ENCODE data around the gene MAP3K19.
A peak's percentile ranks its signal among the peaks of the same experiment; 100 is the strongest.

Gene MAP3K19

DNA sequence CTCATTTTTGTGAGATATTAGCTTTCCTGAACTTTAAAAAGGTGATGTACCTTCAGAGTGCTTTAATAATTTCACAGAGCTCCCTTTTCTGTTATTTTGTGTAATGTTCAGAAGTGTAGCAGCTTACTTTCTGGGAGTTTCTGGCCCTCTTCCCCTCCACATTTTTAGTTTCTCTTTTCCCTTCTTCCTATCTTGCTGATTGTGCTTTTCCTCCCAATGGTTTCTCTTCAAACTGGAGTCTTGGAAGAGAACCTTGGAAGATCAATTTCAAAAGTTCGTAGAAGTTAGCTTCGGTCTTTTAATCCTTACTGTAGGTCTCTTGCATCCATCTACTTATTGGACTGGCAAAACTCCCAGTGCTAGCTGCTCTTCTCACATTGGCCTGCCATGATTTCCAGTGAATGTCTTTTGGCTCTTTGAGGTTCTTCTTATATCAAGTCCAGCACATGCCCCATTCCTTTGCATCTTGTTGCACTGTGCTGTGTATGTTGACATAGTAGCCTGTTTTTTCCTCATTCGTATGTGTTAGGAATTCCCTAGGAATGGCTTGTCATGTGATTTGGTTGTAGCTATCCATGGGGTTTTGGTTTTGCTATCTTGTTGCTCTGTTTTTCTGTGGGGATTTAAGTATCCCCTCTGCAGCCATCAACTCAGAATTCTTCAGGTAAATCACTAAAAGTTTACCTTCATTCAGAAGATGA lies 120.9 kb downstream of the MAP3K19 start:
- DNase-seq, result no peak

- no peak for DNase-seq
These were observed 122.3 kb downstream of the MAP3K19 start for GRCh38 chr2:134924912-134925311.

GRCh38 chr2:134919341-134920210 lies 127.7 kb downstream of the MAP3K19 start:
- peak in 3 of 4 experiments; percentile 43 to 54 (median 50) for DNase-seq

DNA sequence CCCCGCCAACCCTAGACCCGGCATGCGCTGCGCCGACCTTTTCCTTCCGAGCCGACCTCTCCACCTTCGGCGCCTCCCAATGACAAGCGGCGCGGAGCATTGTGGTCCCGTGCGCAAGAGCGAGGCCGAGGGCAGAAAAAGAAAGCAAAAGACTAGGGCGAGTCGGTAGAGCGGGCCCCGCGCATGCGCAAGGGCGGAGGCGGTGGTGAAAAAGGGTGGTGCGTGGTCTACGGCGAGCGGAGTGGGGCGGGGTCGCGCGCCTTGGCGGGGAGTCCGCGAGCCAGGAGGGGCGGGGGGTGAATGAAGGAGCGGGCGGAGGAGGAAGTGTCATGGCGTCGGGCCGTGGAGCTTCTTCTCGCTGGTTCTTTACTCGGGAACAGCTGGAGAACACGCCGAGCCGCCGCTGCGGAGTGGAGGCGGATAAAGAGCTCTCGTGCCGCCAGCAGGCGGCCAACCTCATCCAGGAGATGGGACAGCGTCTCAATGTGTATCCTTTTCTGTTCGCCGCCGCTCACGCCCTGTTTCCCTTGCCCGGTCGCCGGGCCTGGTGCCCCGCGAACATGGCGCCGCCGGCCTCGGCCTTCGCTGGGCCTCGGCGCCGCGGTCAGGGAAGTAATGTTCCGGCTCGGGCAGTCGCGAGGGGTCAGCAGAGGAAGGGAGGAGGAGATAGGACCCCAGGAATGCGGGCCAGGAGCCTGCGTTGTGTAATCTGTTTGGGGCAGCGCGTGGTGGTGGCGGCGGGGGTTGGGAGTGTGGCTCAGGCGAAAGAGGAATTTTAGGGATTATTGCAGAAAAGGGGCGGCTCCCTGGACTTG lies 128.5 kb downstream of the MAP3K19 start, which contains the start of gene CCNT2:
Gene CCNT2 (plus strand): TSS at position 297 of the 815 bp plus-strand sequence. CDS start 33 bp downstream, at position 330.
- peak; percentile 99 to 100 (median 100) for DNase-seq

DNA sequence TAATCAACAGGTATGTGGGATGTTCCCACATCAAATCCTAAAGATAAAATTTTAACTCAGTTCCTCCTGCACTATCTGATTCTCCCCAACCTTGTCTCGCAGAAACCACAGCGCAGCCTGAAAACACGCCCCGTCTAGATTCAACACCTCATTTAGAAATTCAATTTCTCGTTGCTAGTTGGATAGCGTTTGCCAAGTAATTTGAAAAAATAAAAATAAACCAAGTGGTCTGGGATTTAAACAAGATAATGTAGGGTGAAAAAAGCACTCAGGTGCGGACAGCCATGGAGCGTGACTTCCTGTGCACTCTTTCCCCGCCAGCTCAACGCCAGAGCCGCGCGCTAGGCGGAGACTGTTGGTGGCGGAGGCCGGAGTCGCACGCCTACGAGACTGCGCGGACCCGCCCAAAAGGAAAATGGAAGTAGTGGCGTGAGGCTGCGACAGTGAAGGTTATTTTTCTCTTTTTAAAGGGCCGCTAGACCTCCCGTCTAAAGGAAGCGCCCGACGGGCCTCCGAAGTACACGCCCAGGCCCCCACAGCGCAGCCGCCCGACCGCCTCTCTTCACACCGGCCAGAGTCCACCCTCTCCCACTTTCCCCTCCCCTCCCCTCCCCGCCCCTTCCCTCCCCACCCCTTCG lies 129.2 kb downstream of the MAP3K19 start:
- peak in 3 of 4 experiments; percentile 7 to 96 (median 91) for DNase-seq

DNA sequence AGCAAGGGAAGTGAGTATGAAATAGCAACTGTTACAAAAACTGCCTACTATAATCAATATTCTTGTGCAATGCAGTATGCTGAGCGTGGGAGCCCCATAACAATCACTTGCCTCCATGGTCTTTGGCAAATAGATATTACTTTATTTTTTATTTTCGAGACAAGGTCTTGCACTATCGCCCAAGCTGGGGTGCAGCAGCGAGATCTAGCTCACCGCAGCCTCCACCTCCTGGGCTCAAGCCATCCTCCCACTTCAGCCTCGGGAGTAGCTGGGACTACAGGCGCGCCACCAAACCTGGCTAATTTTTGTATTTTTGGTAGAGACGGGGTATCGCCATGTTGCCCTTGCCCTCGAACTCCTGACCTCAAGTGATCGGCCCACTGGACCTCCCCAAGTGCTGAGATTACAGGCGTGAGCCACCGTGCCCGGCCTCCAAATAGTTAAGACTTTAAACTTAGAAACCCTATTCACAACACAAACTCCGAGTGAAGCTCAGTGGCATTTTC lies 129.8 kb downstream of the MAP3K19 start:
- DNase-seq, result peak in 2 of 4 experiments; percentile 19 to 27
